CD4-positive, alpha-beta memory T cell (primary cell): ENCODE measurements around the gene SNTB2. TPM values are rescaled to one million over a fixed set of nuclear protein-coding genes. Genes with fewer than 3 reads are reported as not detected.

Experiments used
- CTCF ChIA-PET: fragments of 350-600 bp; sonication (Branson Sonifier 250); formaldehyde crosslinking; loops from one replicate; lab custom pipeline; 2021; ENCODE audit warnings: inconsistent platforms; ENCODE audit not compliant: partially characterized antibody; lab: Charles Lee
- POLR2A ChIA-PET: fragments of 350-600 bp; sonication (Branson Sonifier 250); formaldehyde crosslinking; loops from one replicate; lab custom pipeline; 2021; ENCODE audit not compliant: partially characterized antibody; lab: Charles Lee
- DNase-seq, 5 donors: peaks; one replicate each; pipeline versions ENCODE4 v3.0.0 to v3.0.0-alpha.2; 2020 to 2022; ENCODE audit warnings: mixed read lengths in 1 of 5
- H3K27ac ChIP-seq: one replicate; pipeline ENCODE4 v1.7.0; 2013; ENCODE audit warnings: low read depth, low read length
- H3K27me3 ChIP-seq: 2 replicates; pipeline ENCODE4 v1.7.0; 2013; ENCODE audit warnings: mild to moderate bottlenecking, low read length, moderate library complexity; ENCODE audit not compliant: insufficient read depth
- H3K36me3 ChIP-seq: 2 replicates; pipeline ENCODE4 v1.7.0; 2013; ENCODE audit warnings: mild to moderate bottlenecking, low read length, moderate library complexity; ENCODE audit not compliant: insufficient read depth
- H3K4me1 ChIP-seq: 2 replicates; pipeline ENCODE4 v1.7.0; 2013; ENCODE audit warnings: mild to moderate bottlenecking, low read length, moderate library complexity; ENCODE audit not compliant: insufficient read depth
- H3K4me3 ChIP-seq, 2 donors: one replicate each; pipeline ENCODE4 v1.7.0; 2013; ENCODE audit warnings: low read length in 2 of 2, mild to moderate bottlenecking in 1 of 2
- H3K9me3 ChIP-seq, 2 donors: one replicate each; pipeline ENCODE4 v1.7.0; 2013; ENCODE audit warnings: low read length in 2 of 2, control low read depth in 1 of 2; ENCODE audit not compliant: control insufficient read depth in 1 of 2
- H3K27ac Mint-ChIP-seq, 7 donors: one replicate each; pipeline ENCODE4 v1.8.0; 2020 to 2021; ENCODE audit warnings: mixed read lengths in 7 of 7, mild to moderate bottlenecking in 6 of 7, inconsistent platforms in 3 of 7, moderate library complexity in 3 of 7
- H3K27me3 Mint-ChIP-seq, 2 donors: one replicate each; pipeline ENCODE4 v1.8.0; 2020 to 2021; ENCODE audit warnings: mixed read lengths in 2 of 2
- H3K36me3 Mint-ChIP-seq, 2 donors: one replicate each; pipeline ENCODE4 v1.8.0; 2020 to 2021; ENCODE audit warnings: mixed read lengths in 2 of 2, inconsistent platforms in 1 of 2, mild to moderate bottlenecking in 1 of 2
- H3K4me1 Mint-ChIP-seq, 4 donors: one replicate each; pipeline ENCODE4 v1.8.0; 2020 to 2021; ENCODE audit warnings: mixed read lengths in 4 of 4, mild to moderate bottlenecking in 1 of 4
- H3K4me3 Mint-ChIP-seq, 8 donors: one replicate each; pipeline ENCODE4 v1.8.0; 2020 to 2021; ENCODE audit warnings: mixed read lengths in 8 of 8, mild to moderate bottlenecking in 7 of 8, moderate library complexity in 6 of 8, inconsistent platforms in 3 of 8
- H3K9me3 Mint-ChIP-seq, 8 donors: one replicate each; pipeline ENCODE4 v1.8.0; 2020 to 2021; ENCODE audit warnings: mixed read lengths in 8 of 8, mild to moderate bottlenecking in 5 of 8, inconsistent platforms in 3 of 8, moderate library complexity in 1 of 8
- intact Hi-C: fragments of 100-400 bp; cut with micrococcal nuclease; formaldehyde crosslinking; loops from one replicate; pipeline ENCODE4 v1.15.1; 2023
- polyA plus RNA-seq, 2 donors: library from polyadenylated mRNA; unstranded; fragments of 300-500 nt; fragmentation: Illumina TruSeq; gene quantifications; one replicate each; pipeline ENCODE4 v1.2.3, GENCODE V29; 2021
- total RNA-seq, 2 experiments: library from RNA; stranded (reverse); gene quantifications; one replicate each; pipeline ENCODE4 v1.2.3, GENCODE V29; 2021

The SNTB2 gene
- total and polyA plus RNA-seq, 4 experiments from 2014 or later: 4.5 to 21.2 (median 17.3) TPM

DNA sequence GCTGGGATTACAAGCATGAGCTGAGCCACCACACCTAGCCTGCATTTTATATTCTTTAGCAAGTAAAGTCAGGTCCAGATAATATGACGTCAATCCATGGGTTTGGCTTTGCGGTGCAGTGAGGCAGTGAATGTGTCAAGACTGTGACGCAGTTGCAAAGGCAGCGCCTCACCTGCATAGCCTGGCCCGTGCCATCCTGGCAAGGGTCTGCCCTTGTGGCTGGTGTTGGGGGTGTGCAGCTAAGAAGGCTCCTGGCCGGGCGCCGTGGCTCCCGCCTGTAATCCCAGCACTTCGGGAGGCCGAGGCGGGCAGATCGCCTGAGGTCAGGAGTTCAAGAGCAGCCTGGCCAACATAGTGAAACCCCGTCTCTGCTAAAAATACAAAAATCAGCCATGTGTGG, 136.5 kb downstream of the SNTB2 start:
- peaks cover 69% of the 10 kb centered on the region for H3K36me3 ChIP-seq
- H3K4me1 ChIP-seq: peaks cover 28% of the 10 kb centered on the region
- Mint-ChIP-seq H3K27me3 (no peaks in the 10 kb centered on the region), H3K9me3 (no peaks in the 10 kb centered on the region), H3K36me3 (peaks cover 28 to 65% of the 10 kb centered on the region in 2 donors), H3K4me1 (peaks cover 17 to 36% (median 25%) of the 10 kb centered on the region in 4 donors), H3K27ac (peak overlapping the region in 1 of 7 donors; percentile 12), H3K4me3 (no peak overlapping the region)
- no peaks in the 10 kb centered on the region for H3K27me3 ChIP-seq
- no peaks in the 10 kb centered on the region for H3K9me3 ChIP-seq
- ChIA-PET POLR2A (no interaction called here), CTCF (no interaction called here)
- no peak overlapping the region for H3K27ac ChIP-seq
- no peak overlapping the region for H3K4me3 ChIP-seq
- intact Hi-C loops: no loop called here
- DNase-seq: no peak

DNA sequence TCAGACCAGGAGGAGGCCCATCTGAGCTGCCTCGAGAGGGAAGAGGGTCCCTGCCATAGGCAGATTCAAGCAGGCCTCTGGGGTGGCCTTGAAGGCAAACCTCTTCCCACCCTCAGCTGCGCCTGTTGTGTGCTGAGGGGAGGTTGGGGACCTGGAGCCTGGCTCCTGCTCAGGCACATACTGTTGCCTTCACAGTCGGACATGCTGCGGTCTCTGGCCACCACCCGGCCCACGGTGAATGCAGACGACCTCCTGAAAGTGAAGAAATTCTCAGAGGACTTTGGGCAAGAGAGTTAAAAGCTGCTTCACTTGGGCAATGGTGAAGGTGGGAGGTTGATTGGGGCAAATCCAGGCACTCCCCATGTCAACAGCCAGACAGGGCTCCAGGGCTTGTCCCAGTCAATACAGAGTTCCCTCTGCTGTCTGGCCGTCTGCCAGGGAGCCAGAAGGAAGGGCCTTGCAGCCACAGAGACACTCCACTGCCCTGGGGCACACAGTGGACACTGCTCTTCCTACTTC, 137.1 kb downstream of the SNTB2 start:
- CTCF ChIA-PET: no interaction called here
- H3K36me3 Mint-ChIP-seq: peaks cover 26 to 65% of the 10 kb centered on the region in 2 donors
- no peaks in the 10 kb centered on the region for H3K27me3 ChIP-seq
- H3K9me3 ChIP-seq: no peaks in the 10 kb centered on the region
- no peak for DNase-seq
- H3K4me1 Mint-ChIP-seq: peaks cover 22 to 43% (median 32%) of the 10 kb centered on the region in 4 donors
- no peaks in the 10 kb centered on the region for H3K9me3 Mint-ChIP-seq
- peaks cover 62% of the 10 kb centered on the region for H3K36me3 ChIP-seq
- no peak overlapping the region for H3K27ac ChIP-seq
- no peak overlapping the region for H3K4me3 Mint-ChIP-seq
- no peaks in the 10 kb centered on the region for H3K27me3 Mint-ChIP-seq
- peaks cover 34% of the 10 kb centered on the region for H3K4me1 ChIP-seq
- peak overlapping the region in 1 of 7 donors; percentile 62 for H3K27ac Mint-ChIP-seq
- no peak overlapping the region for H3K4me3 ChIP-seq
- intact Hi-C loops: no loop called here
- POLR2A ChIA-PET: interaction anchor here (1.0 kb wide), 1 partner anchor 15 kb away, joined by 3 read pairs; no protein-coding TSS in a partner anchor

DNA sequence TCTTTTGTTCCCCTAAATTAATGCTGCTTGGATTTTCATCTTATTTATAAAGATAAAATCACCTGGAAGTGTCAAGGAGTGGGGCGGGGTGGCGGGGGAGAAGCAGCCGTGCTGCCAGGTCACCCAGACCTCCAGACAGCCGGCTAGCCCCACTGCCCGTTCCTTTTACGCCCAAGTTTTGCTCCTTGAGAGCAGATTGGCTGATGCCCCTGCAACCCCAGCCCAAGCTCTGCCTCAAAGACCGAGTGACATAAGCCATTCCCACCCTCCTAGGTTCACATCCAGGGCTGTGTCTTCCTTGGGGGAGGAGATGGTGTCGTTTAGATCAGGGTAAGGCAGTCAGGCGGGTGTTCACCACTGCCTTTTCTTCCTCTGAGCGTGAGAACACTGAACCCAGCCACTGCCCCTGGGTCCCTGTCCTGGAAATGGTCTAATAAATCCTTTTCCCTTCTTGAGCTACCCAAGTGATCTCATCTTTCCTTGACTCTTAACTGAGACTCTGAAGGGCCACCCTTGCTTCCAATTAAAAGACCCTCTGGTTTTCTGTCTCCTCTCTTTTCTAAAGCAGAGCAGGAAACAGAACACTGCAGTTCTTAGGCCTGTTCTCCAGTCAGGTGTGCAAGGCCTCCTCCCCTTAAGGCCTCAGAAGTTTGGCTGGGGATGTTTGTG, 137.8 kb downstream of the SNTB2 start:
- CTCF ChIA-PET: no interaction called here

DNA sequence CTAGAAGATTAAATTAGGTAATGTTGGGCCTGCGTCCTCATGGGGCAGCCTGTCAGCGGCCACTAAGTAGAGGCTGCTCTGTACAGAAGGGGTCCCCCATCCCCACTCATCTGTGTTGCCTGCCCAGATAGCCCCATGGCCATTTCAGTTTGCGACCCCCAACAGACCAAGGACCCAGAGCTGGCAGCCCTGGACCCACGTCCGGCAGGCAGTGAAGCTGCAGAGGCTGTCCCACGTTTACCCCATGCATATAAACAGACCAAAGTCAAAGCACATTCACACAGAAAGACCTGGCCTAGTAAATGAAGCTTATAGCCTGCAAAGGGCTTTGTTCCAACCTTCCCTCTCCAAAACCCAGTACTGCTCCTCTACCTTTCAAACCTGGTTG, 138.8 kb downstream of the SNTB2 start:
- H3K36me3 Mint-ChIP-seq: peaks cover 16 to 55% of the 10 kb centered on the region in 2 donors
- CTCF ChIA-PET: interaction anchor here (1.1 to 2.6 kb wide), 3 partner anchors 10 to 16 kb away, joined by 3 to 6 read pairs (median 3); partner anchors contain the start of gene COG8
- no peaks in the 10 kb centered on the region for H3K9me3 Mint-ChIP-seq
- intact Hi-C loops: no loop called here
- H3K4me1 Mint-ChIP-seq: peaks cover 25 to 50% (median 38%) of the 10 kb centered on the region in 4 donors
- Histone ChIP-seq H3K9me3 (no peaks in the 10 kb centered on the region), H3K36me3 (peaks cover 45% of the 10 kb centered on the region), H3K27ac (no peak overlapping the region), H3K27me3 (no peaks in the 10 kb centered on the region), H3K4me3 (no peak overlapping the region), H3K4me1 (peaks cover 41% of the 10 kb centered on the region)
- H3K4me3 Mint-ChIP-seq: peak overlapping the region in 1 of 8 donors; percentile 7
- H3K27me3 Mint-ChIP-seq: no peaks in the 10 kb centered on the region
- POLR2A ChIA-PET: interaction anchor here (0.9 to 6.3 kb wide), 4 partner anchors 9 to 14 kb away, joined by 3 to 116 read pairs (median 22); partner anchors contain the start of genes COG8 and NIP7
- H3K27ac Mint-ChIP-seq: peak overlapping the region in 4 of 7 donors; percentile 13 to 61 (median 34)
- DNase-seq: no peak

More for the DNA sequence above, 137.8 kb downstream of the SNTB2 start:
- DNase-seq: no peak
- no peak overlapping the region for H3K4me3 ChIP-seq
- no peak overlapping the region for H3K27ac ChIP-seq
- H3K36me3 Mint-ChIP-seq: peaks cover 19 to 59% of the 10 kb centered on the region in 2 donors
- H3K4me3 Mint-ChIP-seq: no peak overlapping the region
- peaks cover 41% of the 10 kb centered on the region for H3K4me1 ChIP-seq
- no peaks in the 10 kb centered on the region for H3K9me3 Mint-ChIP-seq
- H3K27ac Mint-ChIP-seq: peak overlapping the region in 2 of 7 donors; percentile 47 to 62
- intact Hi-C loops: no loop called here
- peaks cover 25 to 49% (median 37%) of the 10 kb centered on the region in 4 donors for H3K4me1 Mint-ChIP-seq
- no peaks in the 10 kb centered on the region for H3K27me3 ChIP-seq
- peaks cover 56% of the 10 kb centered on the region for H3K36me3 ChIP-seq
- no peaks in the 10 kb centered on the region for H3K27me3 Mint-ChIP-seq
- POLR2A ChIA-PET: interaction anchor here (1.0 kb wide), 1 partner anchor 14 kb away, joined by 3 read pairs; no protein-coding TSS in a partner anchor
- H3K9me3 ChIP-seq: no peaks in the 10 kb centered on the region

DNA sequence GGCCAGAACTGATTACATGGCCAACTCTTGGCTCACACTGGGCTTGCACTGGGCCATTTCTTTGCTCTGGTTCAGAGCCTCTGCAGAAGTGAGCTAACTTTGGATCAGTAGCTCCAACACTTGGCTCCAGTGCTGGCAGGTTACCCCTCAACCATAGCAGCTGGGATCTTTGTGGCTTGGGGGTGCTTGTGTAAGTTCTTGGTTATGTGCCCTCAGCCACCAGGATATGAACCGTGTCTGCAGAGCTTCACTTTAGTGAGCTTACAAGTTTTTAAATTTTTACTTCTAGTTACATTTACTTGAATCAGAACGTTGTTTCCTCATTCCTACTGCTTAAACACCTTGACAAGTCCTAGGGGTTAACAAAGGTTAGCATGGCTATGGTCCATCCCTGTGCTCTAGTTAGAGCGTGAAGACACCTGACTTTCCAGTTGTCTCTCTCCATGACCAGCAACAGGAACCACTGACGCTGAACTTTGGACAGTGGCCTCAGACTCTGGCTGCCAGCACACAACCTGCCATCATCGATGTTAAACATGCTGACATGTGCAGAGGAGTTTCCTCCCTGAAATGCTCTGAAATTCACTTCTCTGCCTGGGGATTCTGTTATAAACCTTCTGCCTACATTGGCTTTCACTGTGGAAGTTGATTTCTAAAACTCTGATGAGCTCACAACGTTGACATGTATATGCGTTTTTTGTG, 139.4 kb downstream of the SNTB2 start:
- Mint-ChIP-seq H3K9me3 (no peaks in the 10 kb centered on the region), H3K4me3 (peak overlapping the region in 4 of 8 donors; percentile 13 to 51 (median 39)), H3K27me3 (no peaks in the 10 kb centered on the region), H3K4me1 (peaks cover 25 to 50% (median 38%) of the 10 kb centered on the region in 4 donors), H3K27ac (peak overlapping the region; percentile 28 to 87 (median 51)), H3K36me3 (peaks cover 13 to 50% of the 10 kb centered on the region in 2 donors)
- peaks cover 40% of the 10 kb centered on the region for H3K36me3 ChIP-seq
- ChIA-PET CTCF (interaction anchor here (0.7 to 2.6 kb wide), 5 partner anchors 8 to 15 kb away, joined by 3 to 6 read pairs (median 3); partner anchors contain the start of gene COG8), POLR2A (interaction anchor here (0.9 to 6.3 kb wide), 4 partner anchors 9 to 15 kb away, joined by 3 to 116 read pairs (median 22); partner anchors contain the start of genes COG8 and NIP7)
- peaks cover 45% of the 10 kb centered on the region for H3K4me1 ChIP-seq
- no peaks in the 10 kb centered on the region for H3K27me3 ChIP-seq
- no peaks in the 10 kb centered on the region for H3K9me3 ChIP-seq
- intact Hi-C loops: no loop called here
- H3K4me3 ChIP-seq: no peak overlapping the region
- no peak for DNase-seq
- no peak overlapping the region for H3K27ac ChIP-seq

DNA sequence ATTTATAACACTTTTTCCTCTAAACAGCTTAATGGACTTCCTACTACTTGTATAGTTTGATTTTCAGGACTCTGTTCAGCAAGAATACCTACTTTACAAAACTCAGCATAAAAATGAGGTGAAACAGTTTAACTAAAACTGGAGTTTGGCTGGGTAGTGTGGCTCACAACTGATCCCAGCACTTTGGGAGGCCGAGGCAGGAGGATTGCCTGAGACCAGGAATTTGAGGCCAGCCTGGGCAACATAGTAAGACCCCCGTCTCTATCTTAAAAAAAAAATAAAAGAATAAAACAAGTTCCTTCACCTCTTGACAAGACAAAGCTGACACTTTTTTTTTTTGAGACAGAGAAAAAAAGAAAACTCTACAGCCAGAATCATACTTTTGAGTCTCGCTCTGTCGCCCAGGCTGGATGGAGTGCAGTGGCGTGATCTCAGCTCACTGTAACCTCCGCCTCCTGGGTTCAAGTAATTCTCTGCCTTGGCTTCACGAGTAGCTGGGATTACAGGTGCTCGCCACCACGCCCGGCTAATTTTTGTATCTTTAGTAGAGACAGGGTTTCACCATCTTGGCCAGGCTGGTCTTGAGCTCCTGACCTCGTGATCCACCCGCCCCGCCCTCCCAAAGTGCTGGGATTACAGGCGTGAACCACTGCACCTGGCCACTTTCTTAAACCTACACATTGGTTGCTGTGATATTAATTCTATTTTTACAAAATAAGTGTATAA, 140.8 kb downstream of the SNTB2 start:
- Mint-ChIP-seq H3K27me3 (no peaks in the 10 kb centered on the region), H3K36me3 (peaks cover 5 to 44% of the 10 kb centered on the region in 2 donors), H3K4me3 (peak overlapping the region in 2 of 8 donors; percentile 32 to 84), H3K4me1 (peaks cover 25 to 48% (median 37%) of the 10 kb centered on the region in 4 donors), H3K27ac (peak overlapping the region in 4 of 7 donors; percentile 15 to 81 (median 63)), H3K9me3 (no peaks in the 10 kb centered on the region)
- ChIA-PET POLR2A (interaction anchor here (1.2 to 6.3 kb wide), 4 partner anchors 11 to 58 kb away, joined by 3 to 116 read pairs (median 40); partner anchors contain the start of genes COG8, NIP7, TERF2 and VPS4A), CTCF (interaction anchor here (2.2 to 2.6 kb wide), 2 partner anchors 11 to 16 kb away, joined by 6 read pairs; partner anchors contain the start of gene COG8)
- Histone ChIP-seq H3K27ac (no peak overlapping the region), H3K36me3 (peaks cover 28% of the 10 kb centered on the region), H3K27me3 (no peaks in the 10 kb centered on the region), H3K4me3 (no peak overlapping the region), H3K4me1 (peaks cover 45% of the 10 kb centered on the region), H3K9me3 (no peaks in the 10 kb centered on the region)
- intact Hi-C loops: no loop called here
- DNase-seq: no peak
